HG03565 (cell line): ENCODE data around the gene PPP1R9A.

Experiments used
- ATAC-seq: cut with Tn5 transposase; IDR thresholded peaks from one replicate; pipeline ENCODE4 v1.9.1; 2021; ENCODE audit warnings: mild to moderate bottlenecking, moderate library complexity; ENCODE audit not compliant: unreplicated experiment

PPP1R9A gene

GRCh38 chr7:94907026-94907810 lies at the start of gene PPP1R9A:
TSS of gene PPP1R9A (plus strand) at chr7:94907594. CDS start at chr7:94910114, 2,520 bp downstream.
- ATAC-seq = no peak

- ATAC-seq = no peak
Measured at GRCh38 chr7:94871132-94871531, 36.3 kb upstream of the PPP1R9A start.

- no peak for ATAC-seq
Measured at GRCh38 chr7:94873239-94873638, 34.2 kb upstream of the PPP1R9A start.

- no peak for ATAC-seq
Measured at GRCh38 chr7:94874036-94874785, 33.2 kb upstream of the PPP1R9A start.

- ATAC-seq = no peak
Measured at GRCh38 chr7:94875201-94875600, 32.2 kb upstream of the PPP1R9A start.

GRCh38 chr7:94877731-94878670 lies 29.4 kb upstream of the PPP1R9A start:
- ATAC-seq = no peak

GRCh38 chr7:94882891-94883290 lies 24.5 kb upstream of the PPP1R9A start:
- ATAC-seq = no peak

GRCh38 chr7:94883616-94884015 lies 23.8 kb upstream of the PPP1R9A start:
- ATAC-seq = no peak

- no peak for ATAC-seq
Measured at GRCh38 chr7:94888551-94888950, 18.8 kb upstream of the PPP1R9A start.

- ATAC-seq = no peak
Measured at GRCh38 chr7:94888995-94889523, 18.3 kb upstream of the PPP1R9A start.

- no peak for ATAC-seq
Measured at GRCh38 chr7:94890216-94890615, 17.2 kb upstream of the PPP1R9A start.

- ATAC-seq = no peak
Measured at GRCh38 chr7:94893661-94894060, 13.7 kb upstream of the PPP1R9A start.

- ATAC-seq = no peak
Measured at GRCh38 chr7:94897541-94897940, 9.9 kb upstream of the PPP1R9A start.

- no peak for ATAC-seq
Measured at GRCh38 chr7:94898340-94898739, 9.1 kb upstream of the PPP1R9A start.

GRCh38 chr7:94901981-94902380 lies 5.4 kb upstream of the PPP1R9A start:
- no peak for ATAC-seq

GRCh38 chr7:94903971-94904370 lies 3.4 kb upstream of the PPP1R9A start:
- ATAC-seq = no peak

- ATAC-seq = no peak
Measured at GRCh38 chr7:94904982-94905381, 2.4 kb upstream of the PPP1R9A start.

GRCh38 chr7:94906065-94906851 lies 1.1 kb upstream of the PPP1R9A start:
- no peak for ATAC-seq

- no peak for ATAC-seq
Measured at GRCh38 chr7:94907811-94908322, 473 bp downstream of the PPP1R9A start.
